Natural killer cell treated with Interleukin-12 subunit alpha and Interleukin-12 subunit beta and Interleukin-15 and Interleukin-18, amount 100 ng/mL, for 72 hours (primary cell): ENCODE measurements around the gene PCED1B. TPM values are rescaled to one million over a fixed set of nuclear protein-coding genes. Genes with fewer than 3 reads are reported as not detected.

Source experiments
- ATAC-seq, 2 donors: fragments of 150-1000 bp; cut with Tn5 transposase in 1 of 2; sonication (Bioruptor Pico), chemical (Tn5 transposase) in 1 of 2; 2 replicates each; pipeline ENCODE4 v1.10.0; 2021
- DNase-seq: peaks from one replicate; pipeline ENCODE4 v3.0.0; 2022; ENCODE audit warnings: low spot score
- H3K27ac Mint-ChIP-seq, 2 donors: 1 replicate in 1 of 2; 2 replicates in 1 of 2; pipeline ENCODE4 v1.8.0; 2022; ENCODE audit warnings: mixed read lengths in 2 of 2, mild to moderate bottlenecking in 1 of 2, moderate library complexity in 1 of 2
- H3K27me3 Mint-ChIP-seq, 2 donors: 1 replicate in 1 of 2; 2 replicates in 1 of 2; pipeline ENCODE4 v1.8.0; 2022; ENCODE audit warnings: mixed read lengths in 2 of 2
- H3K36me3 Mint-ChIP-seq: one replicate; pipeline ENCODE4 v1.8.0; 2022; ENCODE audit warnings: mixed read lengths
- H3K4me1 Mint-ChIP-seq, 2 donors: 1 replicate in 1 of 2; 2 replicates in 1 of 2; pipeline ENCODE4 v1.8.0; 2022; ENCODE audit warnings: low read depth in 2 of 2, mixed read lengths in 2 of 2, mild to moderate bottlenecking in 1 of 2
- H3K4me3 Mint-ChIP-seq: one replicate; pipeline ENCODE4 v1.8.0; 2022; ENCODE audit warnings: mixed read lengths
- H3K9me3 Mint-ChIP-seq: 2 replicates; pipeline ENCODE4 v1.8.0; 2022; ENCODE audit warnings: mixed read lengths
- total RNA-seq, 2 donors: library from RNA; stranded (reverse); gene quantifications; one replicate each; pipeline ENCODE4 v1.2.3, GENCODE V29; 2022

PCED1B gene
- total RNA-seq, 2 donors from 2014 or later = 39.5 to 41.2 TPM

DNA sequence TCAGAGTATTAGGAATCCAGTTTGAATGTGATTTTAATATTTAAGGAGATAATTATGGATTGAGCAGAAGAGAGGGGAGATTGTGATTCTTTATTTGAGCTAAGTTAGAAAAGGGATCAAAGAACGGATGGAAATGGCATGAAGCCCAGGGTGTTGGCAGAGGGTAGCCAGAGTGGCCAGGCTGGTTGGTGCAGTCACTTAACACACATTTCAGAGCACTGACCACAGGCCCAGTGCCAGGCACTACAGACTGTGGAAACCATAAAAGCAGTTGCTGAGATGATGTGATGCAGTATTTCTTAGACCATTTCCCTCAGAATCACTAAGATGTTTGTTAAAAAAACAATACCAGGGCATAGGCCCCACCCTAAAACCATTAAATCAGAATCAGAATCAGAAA, 168.0 kb downstream of the PCED1B start:
- no peak overlapping the region for H3K4me3 Mint-ChIP-seq
- peaks cover 21% of the 10 kb centered on the region for H3K36me3 Mint-ChIP-seq
- no peak for ATAC-seq
- H3K27me3 Mint-ChIP-seq = no peaks in the 10 kb centered on the region
- DNase-seq = no peak
- no peak overlapping the region for H3K27ac Mint-ChIP-seq
- H3K9me3 Mint-ChIP-seq = peaks cover 6% of the 10 kb centered on the region
- H3K4me1 Mint-ChIP-seq = peaks cover 0 to 2% of the 10 kb centered on the region in 2 donors

DNA sequence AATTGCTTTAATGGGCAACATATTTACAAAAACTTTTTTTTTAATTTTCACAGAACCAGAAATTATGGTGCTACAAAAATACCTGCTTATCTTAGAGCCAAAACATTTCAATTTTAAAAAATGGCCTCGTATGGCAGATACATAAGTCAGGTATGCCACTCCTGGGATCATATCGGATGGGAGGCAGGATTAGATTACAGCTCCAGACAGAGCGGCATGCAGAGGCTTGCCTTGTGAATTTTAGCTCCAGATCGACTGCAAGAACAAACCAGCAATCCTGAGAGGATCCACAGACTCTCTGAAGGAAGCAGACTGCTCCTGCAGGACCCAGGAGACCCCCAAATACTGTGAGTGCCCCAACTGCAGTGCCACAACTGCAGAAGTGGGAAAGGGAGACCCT, 169.7 kb downstream of the PCED1B start:
- Mint-ChIP-seq H3K9me3 (peaks cover 11% of the 10 kb centered on the region), H3K36me3 (peaks cover 28% of the 10 kb centered on the region), H3K27me3 (no peaks in the 10 kb centered on the region), H3K4me3 (no peak overlapping the region), H3K27ac (peak overlapping the region in 1 of 2 donors; percentile 50), H3K4me1 (peaks cover 0 to 2% of the 10 kb centered on the region in 2 donors)
- ATAC-seq (no peak), DNase-seq (no peak)

DNA sequence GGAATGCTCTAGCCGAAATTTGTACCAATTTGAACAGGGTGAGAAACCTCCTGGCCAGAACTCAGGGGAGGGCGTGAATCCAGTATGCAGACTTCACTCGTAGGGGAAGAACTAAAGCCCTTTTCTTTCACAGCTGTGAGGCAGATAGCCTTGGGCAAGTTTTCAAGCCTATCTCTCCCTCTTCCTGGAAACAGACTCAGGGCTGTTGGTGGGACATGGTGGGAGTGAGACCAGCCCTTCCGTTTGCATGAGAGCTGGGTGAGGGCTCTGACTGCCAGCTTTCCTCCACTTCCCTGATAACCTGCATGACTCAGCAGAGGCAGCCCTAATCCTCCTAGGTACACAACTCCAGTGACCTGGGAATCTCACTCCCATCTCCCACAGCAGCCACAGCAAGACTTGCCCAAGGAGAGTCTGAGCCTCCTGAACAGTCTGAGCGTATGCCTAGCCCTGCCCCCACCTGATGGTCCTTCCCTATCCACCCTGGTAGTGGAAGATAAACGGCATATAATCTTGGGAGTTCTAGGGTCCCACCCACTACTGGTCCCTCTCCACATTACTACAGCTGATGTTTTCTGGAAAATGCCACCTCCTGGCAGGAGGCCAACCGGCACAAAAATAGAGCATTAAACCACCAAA, 170.4 kb downstream of the PCED1B start:
- no peak for DNase-seq
- Mint-ChIP-seq H3K9me3 (peaks cover 11% of the 10 kb centered on the region), H3K36me3 (peaks cover 28% of the 10 kb centered on the region), H3K4me3 (no peak overlapping the region), H3K4me1 (peaks cover 0 to 2% of the 10 kb centered on the region in 2 donors), H3K27me3 (no peaks in the 10 kb centered on the region), H3K27ac (no peak overlapping the region)
- ATAC-seq = no peak

DNA sequence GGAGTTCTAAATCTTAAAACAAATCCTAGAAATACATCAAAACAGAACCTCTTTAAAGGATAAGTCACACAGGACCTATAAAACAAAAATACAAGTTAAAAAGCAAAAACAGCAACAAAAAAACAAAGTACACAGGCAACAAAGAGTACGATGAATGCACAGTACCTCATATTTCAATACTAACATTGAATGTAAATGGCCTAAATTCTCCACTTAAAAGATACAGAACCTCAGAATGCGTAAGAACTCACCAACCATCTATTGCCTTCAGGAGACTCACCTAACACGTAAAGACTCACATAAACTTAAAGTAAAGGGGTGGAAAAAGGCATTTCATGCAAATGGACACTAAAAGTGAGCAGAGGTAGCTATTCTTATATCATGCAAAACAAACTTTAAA, 172.5 kb downstream of the PCED1B start:
- Mint-ChIP-seq H3K9me3 (peaks cover 11% of the 10 kb centered on the region), H3K4me1 (peaks cover 0 to 2% of the 10 kb centered on the region in 2 donors), H3K36me3 (peaks cover 28% of the 10 kb centered on the region), H3K4me3 (no peak overlapping the region), H3K27me3 (no peaks in the 10 kb centered on the region), H3K27ac (no peak overlapping the region)
- DNase-seq (no peak), ATAC-seq (no peak)

DNA sequence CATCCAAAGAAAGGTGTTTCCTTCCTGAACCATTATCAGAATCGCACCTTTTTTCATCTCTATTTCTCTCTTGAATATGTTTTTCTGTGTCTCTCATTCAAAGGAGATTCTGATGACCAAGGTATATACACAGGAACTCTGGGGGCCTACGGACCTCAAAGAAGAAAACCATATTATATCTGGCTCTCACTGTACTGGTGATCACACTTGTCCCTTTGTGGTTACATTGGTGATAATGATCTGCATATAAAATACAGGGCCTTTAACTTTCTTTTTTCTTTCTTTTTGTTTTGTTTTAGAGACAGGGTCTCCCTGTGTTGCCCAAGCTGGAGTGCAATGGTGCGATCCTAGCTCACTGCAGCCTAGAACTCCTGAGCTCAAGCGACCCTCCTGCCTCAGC, 185.5 kb downstream of the PCED1B start:
- ATAC-seq = no peak
- no peak for DNase-seq
- Mint-ChIP-seq H3K27me3 (no peaks in the 10 kb centered on the region), H3K4me1 (peaks cover 32 to 35% of the 10 kb centered on the region in 2 donors), H3K4me3 (peak overlapping the region; percentile 0), H3K27ac (peak overlapping the region in 1 of 2 donors; percentile 5), H3K9me3 (peaks cover 3% of the 10 kb centered on the region), H3K36me3 (no peaks in the 10 kb centered on the region)

DNA sequence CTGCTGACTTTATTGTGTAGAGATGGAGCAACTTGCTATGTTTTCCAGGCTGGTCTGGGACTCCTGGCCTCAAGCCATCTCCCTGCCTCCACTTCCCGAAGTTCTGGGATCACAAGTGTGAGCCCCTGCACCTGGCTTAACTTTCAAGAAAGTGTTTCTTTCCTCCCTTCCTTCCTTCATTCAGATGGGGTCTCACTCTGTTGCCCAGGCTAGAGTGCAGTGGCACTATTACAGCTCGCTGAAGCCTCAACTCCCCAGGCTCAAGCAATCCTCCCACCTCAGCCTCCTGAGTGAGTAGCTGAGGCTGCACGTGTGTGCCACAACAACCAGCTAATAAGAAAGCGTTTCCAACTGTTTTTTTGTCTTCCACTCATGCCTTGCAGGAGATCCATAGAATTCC, 186.0 kb downstream of the PCED1B start:
- Mint-ChIP-seq H3K36me3 (no peaks in the 10 kb centered on the region), H3K27ac (peak overlapping the region in 1 of 2 donors; percentile 5), H3K4me3 (no peak overlapping the region), H3K4me1 (peaks cover 32 to 34% of the 10 kb centered on the region in 2 donors), H3K9me3 (peaks cover 3% of the 10 kb centered on the region), H3K27me3 (no peaks in the 10 kb centered on the region)
- no peak for DNase-seq
- no peak for ATAC-seq

DNA sequence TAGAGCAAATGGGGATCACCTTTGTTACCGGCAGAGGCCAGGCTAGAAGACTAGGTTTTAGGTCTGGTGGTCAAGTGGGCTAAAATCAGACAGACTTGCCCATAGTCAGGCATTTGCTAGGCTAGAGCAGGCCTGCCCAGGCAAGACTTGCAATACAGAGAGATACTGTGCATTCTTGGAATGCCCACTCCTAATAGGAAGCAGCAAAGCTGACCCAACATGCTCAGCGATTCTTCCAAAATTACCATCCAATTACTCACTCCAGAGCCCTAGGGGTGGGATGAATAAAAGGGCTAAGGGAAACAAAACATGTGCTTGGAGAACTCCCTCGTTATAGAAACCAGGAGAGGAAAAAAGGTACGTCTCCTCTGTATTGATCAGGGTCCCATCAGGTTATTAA, 188.2 kb downstream of the PCED1B start:
- peaks cover 3% of the 10 kb centered on the region for H3K9me3 Mint-ChIP-seq
- no peaks in the 10 kb centered on the region for H3K36me3 Mint-ChIP-seq
- peaks cover 0 to 4% of the 10 kb centered on the region in 2 donors for H3K27me3 Mint-ChIP-seq

DNA sequence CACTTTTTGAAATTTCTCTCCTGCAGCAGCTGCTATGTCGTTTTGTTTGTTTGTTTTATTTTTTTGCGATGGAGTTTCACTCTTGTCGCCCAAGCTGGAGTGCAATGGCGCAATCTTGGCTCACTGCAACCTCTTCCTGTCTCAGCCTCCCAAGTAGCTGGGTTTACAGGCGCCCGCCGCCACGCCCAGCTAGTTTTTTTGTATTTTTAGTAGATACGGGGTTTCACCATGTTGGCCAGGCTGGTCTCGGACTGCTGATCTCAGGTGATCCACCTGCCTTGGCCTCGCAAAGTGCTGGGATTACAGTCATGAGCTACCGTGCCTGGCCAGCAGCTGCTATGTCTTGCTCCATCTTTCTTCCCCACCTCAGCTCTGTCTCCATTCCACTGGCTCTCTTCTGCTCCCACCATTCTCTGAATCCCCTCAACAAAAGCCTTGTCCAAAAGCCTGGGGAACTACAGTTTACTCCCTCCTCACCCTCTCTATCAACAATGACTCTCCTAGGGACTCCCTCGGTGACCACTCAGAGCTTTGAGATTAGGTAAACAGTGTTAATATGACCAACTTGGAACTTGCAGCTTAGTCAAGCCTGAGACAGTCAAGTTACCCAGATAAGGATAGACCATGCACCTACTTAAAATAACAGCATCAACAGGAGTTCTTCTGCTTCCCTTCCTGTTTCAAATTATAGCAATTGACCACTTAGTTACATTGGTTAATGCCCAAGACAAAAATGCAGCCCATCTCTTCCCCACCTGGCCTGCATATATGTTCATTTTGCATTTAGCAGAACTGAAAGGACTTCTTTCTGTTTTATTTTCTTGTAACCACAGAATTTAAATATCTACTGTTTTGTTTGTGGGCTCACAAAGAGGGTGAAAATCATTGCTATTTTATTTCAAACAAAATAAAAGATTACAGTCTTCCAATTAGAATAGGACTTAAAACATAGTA, 189.4 kb downstream of the PCED1B start:
- Mint-ChIP-seq H3K4me1 (peaks cover 38 to 41% of the 10 kb centered on the region in 2 donors), H3K27ac (peak overlapping the region in 1 of 2 donors; percentile 63), H3K9me3 (peaks cover 3% of the 10 kb centered on the region), H3K4me3 (peak overlapping the region; percentile 5), H3K27me3 (peaks cover 0 to 4% of the 10 kb centered on the region in 2 donors), H3K36me3 (no peaks in the 10 kb centered on the region)
- ATAC-seq (no peak), DNase-seq (no peak)

More for the DNA sequence above, 188.2 kb downstream of the PCED1B start:
- Mint-ChIP-seq H3K4me3 (no peak overlapping the region), H3K4me1 (peaks cover 39 to 41% of the 10 kb centered on the region in 2 donors), H3K27ac (peak overlapping the region in 1 of 2 donors; percentile 63)
- no peak for DNase-seq
- no peak for ATAC-seq

DNA sequence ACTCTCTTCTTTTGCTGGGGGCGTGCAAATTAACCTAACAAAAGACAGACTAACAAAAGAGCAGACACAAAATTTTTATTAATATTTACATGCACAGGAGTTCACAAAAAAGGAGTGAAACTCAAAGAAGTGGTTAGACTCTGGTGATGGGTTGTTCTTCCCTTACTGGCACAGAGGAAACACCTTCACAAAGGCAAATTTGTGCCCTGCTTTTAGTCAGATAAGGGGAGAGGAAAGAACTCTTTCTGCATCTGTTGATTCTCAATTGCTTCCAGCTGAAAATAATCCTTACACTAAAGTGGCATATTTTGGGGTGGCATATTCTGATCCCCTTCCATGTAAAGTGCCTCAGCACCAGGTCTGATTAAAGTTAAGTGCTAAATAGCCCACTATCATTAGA, 190.5 kb downstream of the PCED1B start:
- DNase-seq (no peak), ATAC-seq (no peak)
- peak overlapping the region in 1 of 2 donors; percentile 33 for H3K27ac Mint-ChIP-seq
- H3K4me3 Mint-ChIP-seq = no peak overlapping the region
- peaks cover 3% of the 10 kb centered on the region for H3K9me3 Mint-ChIP-seq
- H3K4me1 Mint-ChIP-seq = peaks cover 27 to 33% of the 10 kb centered on the region in 2 donors
- no peaks in the 10 kb centered on the region for H3K36me3 Mint-ChIP-seq
- peaks cover 0 to 4% of the 10 kb centered on the region in 2 donors for H3K27me3 Mint-ChIP-seq

DNA sequence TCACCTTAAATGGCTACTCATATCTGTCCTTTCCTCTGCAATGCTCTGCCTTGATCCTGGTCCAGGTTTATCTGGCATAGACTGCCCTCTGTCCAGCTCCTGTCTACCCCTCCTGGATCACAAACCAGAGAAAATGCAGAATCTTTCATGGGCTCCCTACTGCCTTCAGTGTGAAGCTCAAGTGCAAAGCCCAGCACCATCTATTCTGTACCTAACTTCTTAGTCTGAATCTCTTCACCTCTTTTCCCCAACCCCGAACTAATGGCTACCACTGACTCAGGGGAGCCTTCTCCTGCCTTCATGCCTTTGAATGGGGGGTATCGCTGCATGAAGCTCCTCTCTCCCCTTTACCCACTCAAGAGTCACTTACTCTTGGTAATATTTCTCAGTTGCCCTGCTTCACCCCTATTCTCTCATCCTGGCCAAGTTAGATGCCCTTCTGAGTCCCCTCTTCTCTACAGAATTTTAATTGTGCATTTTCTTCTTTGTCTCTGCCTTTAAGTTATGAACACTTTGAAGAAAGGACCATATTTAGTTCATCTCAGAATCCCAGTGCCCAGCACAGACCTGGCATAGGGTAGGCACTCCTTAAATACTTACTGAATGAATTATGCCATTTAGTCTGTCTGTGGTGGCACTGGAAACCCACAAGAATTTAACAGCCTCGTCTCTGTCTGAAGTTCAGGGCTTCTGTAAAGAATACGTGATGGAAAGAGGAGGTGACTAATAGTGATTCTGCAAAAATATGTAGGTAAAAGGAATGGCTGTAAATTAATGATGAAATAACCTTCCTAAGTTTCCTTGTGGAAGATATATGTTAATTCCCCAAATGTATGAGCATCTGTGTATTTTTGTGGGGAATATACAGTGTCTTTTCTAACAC, 191.6 kb downstream of the PCED1B start:
- Mint-ChIP-seq H3K4me3 (no peak overlapping the region), H3K27me3 (peaks cover 0 to 4% of the 10 kb centered on the region in 2 donors), H3K9me3 (peaks cover 3% of the 10 kb centered on the region), H3K27ac (peak overlapping the region in 1 of 2 donors; percentile 62), H3K36me3 (no peaks in the 10 kb centered on the region), H3K4me1 (peaks cover 22 to 30% of the 10 kb centered on the region in 2 donors)
- no peak for ATAC-seq
- no peak for DNase-seq

DNA sequence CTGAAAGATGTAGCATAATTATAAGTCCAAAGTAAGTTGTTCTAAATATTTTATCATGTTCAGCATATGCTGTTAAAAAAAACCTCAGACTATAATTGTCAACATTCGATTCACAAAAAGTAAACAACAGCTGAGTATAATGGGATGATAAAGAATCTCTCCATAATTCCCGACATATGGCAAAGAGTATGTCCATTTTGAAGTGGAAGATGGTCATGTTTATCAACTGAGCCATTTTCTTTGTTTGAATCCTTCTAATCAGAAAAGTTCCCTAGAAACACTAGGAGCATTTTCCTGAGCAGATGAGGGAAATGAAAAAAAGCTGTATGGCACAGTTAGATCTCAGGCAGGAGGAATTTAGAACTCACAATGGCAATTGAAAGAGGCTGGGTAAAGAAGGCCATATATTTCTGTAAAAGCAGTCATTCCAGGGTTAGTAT, 192.4 kb downstream of the PCED1B start:
- Mint-ChIP-seq H3K4me3 (no peak overlapping the region), H3K36me3 (no peaks in the 10 kb centered on the region), H3K27me3 (peaks cover 0 to 4% of the 10 kb centered on the region in 2 donors), H3K27ac (no peak overlapping the region), H3K4me1 (peaks cover 29 to 36% of the 10 kb centered on the region in 2 donors), H3K9me3 (peaks cover 3% of the 10 kb centered on the region)
- ATAC-seq = no peak
- DNase-seq = no peak

DNA sequence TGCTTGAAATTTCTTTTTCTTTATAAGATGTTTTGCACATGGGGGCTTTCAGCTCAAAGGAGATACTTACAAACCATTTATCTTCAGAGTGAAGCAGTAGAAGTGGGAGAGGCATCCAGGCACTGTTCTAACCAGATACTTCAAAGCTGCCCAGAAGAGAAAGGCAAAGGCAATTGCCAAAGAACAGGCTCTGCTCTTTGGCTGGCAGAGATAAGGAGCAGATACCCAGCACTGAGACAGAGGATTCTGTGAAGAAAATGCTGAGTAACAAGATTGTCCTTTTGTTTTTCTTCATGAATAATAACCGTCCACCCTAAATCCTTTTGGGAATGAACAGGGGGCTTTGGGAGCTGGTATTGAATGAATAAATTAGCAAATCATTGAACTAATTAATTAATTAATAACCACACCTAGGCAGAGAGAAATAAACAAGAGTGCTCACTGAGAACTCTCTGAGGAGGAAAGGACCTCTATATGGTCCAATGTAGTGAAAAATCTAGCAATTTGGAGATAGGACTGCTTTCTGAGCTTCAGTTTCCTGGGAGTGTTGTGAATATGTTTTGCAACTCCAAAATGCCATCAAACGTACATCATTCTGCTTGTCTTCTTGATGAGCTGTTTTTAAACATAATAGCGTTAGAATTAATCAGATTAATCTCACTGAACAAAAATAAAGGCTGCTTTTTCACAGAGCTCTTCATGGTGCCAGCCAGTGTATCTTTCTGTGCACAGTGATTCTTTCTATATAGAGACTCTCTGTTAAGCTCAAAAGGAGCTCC, 193.2 kb downstream of the PCED1B start:
- Mint-ChIP-seq H3K36me3 (no peaks in the 10 kb centered on the region), H3K4me1 (peaks cover 36 to 43% of the 10 kb centered on the region in 2 donors), H3K9me3 (peaks cover 3% of the 10 kb centered on the region), H3K4me3 (no peak overlapping the region), H3K27me3 (peaks cover 0 to 4% of the 10 kb centered on the region in 2 donors), H3K27ac (peak overlapping the region in 1 of 2 donors; percentile 18)
- ATAC-seq (no peak), DNase-seq (no peak)
